ENCODE results near the gene PRKCQ.
"Not testable (repeated sequence)": the region's sequence is repeated elsewhere in the genome, so short reads cannot be mapped to it uniquely, and the experiment has no call there.

Gene PRKCQ

DNA sequence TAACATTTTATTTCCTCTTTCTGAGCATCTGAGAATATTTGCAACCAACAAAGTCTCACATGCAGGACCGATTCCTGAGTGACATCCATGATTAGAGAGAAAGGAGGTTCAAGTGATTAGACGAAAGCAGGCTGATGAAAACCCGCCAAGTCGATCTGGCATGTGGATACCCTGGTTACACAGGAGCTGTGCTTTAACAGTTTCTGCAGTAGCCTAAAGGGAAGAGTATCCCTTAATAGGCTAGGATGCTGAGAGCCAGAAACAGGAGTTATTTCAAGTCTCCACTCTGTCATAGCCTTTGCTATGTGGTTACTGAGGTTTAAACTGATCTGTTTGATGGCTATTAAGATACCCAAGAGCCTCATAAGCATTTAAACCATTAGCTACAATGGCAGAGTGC, 82.5 kb downstream of the PRKCQ start:
- in situ Hi-C loops (cut with HindIII; ENCODE audit: low sequenced_read_pairs): no loop called here

DNA sequence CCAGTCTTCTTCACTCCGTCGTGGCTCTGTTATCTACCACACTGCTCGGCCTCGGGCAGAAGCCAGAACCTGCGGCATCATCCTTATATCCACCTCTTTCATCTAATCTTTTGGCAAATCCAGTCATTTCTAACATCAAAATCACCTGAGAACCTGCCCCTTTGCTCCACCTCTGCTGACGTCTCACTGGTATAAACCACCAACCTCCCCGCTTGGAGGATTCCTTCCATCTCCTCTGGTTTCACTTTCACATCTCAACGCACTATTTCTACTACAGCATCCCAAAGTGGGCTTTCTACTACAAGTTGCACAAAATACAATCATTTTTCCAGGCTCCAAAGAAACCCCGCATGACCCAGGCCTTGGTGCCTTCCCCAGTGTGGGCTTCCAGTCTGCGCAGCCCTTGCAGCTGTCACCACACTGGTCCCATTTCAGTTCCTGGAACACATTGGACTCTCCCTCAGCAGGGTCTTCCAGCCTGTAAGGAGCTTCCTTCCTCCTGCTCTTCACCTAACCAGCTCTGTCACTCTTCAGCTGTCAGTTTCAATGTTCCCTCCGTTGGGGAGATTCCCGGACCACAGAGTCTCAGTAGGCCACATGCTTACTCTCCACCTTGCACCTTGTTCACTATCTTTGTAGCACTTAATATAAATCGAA, 85.0 kb downstream of the PRKCQ start:
- in situ Hi-C loops (cut with HindIII; ENCODE audit: low sequenced_read_pairs): no loop called here

DNA sequence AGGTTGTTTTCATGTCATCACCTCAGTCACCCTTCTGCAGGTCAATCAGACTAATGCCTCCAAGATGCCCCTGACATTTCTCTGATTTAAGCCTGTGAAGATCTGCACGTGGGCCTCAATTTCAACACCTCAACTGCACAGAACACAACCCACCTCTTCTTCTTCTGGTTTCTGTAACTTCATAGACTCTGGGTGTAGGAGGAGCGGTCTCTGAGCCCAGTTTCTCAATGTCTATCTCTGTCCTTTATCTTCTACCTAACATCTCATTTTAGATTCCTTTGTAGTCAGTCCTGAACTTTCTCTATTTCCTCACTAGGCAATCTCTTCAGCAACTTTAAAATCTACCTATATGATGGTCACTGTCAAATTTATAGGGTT, 85.6 kb downstream of the PRKCQ start:
- in situ Hi-C loops (cut with HindIII; ENCODE audit: low sequenced_read_pairs): no loop called here

DNA sequence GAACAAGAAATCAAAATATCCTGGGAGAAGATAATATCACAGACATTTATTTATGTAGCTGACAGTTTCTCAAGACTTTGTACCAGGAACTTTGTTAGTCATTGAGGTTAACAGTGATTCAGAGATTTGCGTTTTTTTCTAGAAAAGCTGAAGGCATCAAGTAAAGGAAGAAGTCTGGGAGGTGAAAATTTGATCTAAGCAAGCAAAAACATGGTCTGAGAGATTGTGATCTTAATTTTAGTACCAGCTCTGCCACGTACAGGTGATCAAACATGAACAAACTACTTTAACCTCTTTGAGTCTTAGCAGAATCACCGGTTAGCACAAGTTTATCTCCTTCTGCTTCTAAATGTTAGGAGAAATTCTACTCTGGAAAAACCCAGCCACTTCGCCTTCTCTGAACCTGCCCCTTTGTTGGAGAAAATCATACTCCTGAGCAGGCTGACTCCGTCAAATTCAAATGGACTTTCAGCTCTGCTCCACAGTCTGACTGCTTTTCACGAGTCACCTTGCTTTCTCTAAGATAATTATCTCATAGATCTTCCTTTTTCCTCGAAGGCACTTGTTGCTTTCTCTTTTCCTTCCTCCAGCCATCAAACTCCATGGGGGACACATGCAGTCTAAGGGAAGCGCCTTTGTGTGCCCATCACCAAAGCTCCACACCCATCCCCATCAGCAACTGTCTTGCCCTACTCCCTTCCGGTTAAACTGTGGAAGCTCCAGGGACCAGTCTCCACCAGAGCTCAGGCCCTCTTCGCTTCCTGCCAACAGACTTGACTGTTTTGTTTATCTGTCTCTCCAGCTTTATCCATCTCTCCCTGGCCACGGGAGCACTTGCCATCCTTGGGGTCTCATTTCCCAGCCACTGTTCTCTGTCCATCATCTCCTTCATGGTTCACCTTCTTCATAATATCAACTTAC, 86.3 kb downstream of the PRKCQ start:
- in situ Hi-C loops (cut with HindIII; ENCODE audit: low sequenced_read_pairs): no loop called here

DNA sequence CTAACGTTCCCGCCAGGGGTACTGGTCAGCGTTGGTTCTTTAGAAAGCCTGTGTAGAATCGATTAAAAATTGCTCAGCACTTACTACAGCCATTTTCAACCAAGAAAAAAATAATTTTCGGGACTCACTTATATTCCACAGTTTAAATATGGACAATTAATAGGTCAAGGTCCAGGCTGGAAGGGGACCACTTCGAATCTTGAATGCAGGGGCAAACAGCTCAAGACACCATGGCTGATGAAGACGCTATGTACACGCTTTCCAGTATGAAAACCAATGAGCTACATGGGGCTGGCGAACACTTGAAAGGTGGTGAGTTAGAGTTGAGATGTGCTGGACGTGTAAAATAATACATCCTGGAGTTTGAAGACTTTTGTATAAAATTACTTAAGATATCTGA, 87.2 kb downstream of the PRKCQ start:
- in situ Hi-C loops (cut with HindIII; ENCODE audit: low sequenced_read_pairs): no loop called here

DNA sequence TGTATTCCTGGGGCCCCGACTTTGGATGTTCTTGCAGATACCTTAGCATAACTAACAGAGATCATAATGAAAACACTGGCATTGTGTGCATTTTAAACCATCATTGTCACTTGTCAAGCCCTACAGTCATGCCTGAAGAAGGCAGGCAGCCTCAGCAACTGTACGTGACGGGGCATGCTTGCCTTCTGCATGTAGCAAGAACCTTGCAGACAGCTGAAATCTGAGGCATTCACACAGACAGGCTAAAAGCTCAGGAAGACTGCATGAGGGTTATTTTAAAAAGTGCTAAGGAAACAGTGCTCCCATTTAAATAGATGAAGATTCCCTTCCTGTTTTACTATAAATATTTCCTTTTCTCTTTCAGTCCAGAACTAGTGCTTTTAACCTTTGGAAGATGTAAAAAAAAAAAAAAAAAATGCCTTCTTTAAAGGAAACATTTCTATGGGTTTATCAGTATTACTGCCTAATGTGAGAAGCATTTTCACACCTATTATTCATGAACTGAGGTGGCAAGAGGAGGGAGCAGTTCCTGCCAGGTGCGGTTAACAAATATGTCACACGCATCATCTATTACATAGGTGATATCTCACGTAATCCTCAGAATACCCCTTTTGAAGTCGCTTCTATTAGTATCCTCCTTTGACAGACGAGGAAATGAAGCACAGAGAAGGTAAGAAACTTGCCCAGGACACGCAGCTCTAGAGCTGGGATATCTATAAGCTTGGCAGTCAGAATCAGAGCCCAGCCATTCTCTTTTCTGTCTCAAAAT, 88.1 kb downstream of the PRKCQ start:
- in situ Hi-C loops (cut with HindIII; ENCODE audit: low sequenced_read_pairs): no loop called here

DNA sequence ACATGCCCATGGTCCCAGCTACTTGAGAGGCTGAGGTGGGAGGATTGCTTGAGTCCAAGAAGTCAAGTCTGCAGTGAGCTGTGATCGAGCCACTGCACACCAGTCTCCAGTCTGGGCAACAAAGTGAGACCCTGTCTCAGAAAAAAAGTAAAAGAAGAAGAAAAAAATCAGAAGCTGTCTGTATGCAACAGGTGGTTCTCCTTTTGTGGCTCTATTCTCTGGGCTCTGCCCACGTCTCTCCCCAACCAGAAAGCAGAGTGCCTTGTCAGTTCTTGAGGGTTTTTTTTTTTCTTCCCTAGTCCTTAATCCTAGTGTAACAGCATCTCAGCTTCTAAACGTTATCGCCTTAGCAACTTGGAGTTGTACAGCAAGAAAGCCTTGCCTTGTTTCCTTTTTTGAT, 89.5 kb downstream of the PRKCQ start:
- in situ Hi-C loops (cut with HindIII; ENCODE audit: low sequenced_read_pairs): no loop called here

DNA sequence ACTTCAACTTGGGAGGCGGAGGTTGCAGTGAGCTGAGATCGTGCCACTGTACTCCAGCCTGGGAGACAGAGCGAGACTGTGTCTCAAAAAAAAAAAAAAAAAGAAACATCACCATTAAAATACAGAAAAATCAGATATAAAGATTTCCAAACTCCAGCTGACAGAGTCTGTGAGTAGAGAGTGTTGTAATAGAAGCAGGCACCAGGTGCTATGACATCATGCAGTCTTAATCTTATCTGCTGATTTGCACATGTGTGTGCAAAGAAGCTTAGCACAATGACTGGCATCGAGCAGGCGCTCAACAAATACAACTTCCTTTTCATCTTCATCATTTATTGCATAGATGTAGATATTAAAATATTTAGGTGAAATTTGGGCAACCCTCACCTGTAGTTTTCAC, 92.2 kb downstream of the PRKCQ start:
- in situ Hi-C loops (cut with HindIII; ENCODE audit: low sequenced_read_pairs): no loop called here

DNA sequence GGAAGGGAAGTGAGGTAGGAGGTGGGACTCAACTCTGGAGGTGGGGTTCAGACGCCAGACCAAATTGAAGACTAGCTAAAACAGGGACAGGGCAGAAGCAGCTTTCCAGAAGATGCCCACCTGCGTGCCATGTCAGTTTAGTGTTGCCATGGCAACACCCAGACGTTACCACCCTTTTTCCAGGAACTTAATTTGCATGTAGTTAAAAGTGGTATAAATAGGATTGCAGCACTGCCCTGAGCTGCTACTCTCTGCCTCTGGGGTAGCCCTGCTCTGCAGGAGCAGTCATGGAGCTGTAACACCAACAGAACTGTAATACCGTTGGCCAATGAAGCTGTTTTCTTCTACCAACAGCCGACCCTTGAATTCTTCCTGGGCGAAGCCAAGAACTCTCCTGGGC, 93.8 kb downstream of the PRKCQ start:
- in situ Hi-C loops (cut with HindIII; ENCODE audit: low sequenced_read_pairs): no loop called here

DNA sequence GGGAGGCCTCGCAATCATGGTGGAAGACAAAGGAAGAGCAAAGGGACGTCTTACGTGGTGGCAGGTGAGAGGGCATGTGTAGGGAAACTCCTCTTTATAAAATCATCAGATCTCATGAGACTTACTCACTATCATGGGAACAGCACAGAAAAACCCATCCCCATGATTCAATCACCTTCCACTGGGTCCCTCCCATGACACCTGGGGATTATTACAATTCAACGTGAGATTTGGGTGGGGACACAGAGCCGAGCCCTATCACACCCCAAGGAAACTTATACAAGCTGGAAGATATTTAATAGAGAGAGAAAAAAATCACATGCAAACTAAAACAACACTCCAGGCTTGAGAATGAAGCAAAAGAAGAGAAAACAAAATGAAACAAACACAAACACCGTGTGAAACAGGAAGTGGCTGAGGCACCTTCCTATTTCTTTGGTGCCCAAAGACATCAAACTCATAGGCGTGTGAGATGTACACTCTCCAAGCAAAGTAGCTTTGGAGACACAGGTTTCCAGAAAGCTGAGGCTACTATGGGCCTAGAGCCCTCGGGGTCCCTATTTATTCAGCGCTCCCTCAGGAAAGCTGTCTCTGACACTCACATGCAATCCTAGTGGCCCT, 97.2 kb downstream of the PRKCQ start:
- in situ Hi-C loops (cut with HindIII; ENCODE audit: low sequenced_read_pairs): no loop called here

DNA sequence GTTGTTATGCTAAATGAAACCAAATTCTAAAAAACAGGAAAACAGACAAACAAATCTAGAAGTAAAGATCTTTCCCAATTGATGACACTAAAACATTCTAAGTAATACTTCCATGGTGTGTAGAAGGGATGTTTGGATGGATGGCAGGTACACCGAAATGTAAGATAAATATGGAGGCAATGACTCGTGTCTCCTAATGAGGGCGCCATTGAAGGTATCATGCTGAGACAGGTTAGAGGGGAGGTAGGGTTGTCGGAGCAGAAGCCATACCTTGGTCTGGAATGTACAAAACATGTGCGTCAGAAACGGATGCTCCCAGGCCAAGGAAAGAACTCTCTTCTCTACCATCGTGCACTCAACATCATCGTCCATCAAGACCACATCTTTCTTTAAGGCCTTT, 101.4 kb downstream of the PRKCQ start:
- in situ Hi-C loops (cut with HindIII; ENCODE audit: low sequenced_read_pairs): no loop called here

DNA sequence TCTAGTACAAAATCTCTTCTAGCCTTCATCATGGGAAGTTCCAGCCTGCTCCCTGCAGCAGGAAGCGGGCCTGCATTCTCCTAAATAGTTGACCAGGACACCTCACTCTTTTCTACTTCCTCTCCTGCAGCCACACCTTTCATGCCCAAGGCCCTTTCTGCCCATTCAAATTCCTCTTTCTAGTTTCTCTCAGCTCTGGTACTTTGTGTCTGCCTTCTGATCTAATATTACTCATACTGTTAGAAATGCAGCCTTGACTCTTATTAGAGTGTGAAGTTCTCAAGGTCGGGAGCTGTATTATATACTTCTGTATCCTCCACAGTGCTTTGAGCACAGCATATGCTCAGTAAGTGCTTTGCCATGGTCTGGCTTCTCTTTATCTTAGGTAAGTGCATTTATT, 103.1 kb downstream of the PRKCQ start:
- in situ Hi-C loops (cut with HindIII; ENCODE audit: low sequenced_read_pairs): no loop called here

DNA sequence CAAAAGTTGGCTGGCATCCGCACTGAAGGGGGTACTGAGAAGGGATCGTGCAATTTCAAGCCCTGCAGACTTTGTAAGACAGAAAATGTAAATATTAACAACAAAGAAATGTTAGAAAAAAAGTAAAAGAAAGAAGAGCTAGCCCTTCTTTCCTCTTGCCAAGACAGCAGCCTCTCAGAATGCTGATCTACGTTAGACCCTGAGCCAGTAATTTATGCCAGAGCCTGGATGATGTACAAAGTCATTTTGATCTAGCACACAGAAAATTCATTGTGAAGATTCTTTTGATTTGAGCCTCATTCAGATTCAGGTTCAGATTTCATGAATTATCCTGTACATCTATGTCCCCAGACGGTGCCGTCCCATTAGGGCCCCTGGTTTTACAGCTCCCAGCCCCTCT, 105.2 kb downstream of the PRKCQ start:
- in situ Hi-C loops (cut with HindIII; ENCODE audit: low sequenced_read_pairs): no loop called here

DNA sequence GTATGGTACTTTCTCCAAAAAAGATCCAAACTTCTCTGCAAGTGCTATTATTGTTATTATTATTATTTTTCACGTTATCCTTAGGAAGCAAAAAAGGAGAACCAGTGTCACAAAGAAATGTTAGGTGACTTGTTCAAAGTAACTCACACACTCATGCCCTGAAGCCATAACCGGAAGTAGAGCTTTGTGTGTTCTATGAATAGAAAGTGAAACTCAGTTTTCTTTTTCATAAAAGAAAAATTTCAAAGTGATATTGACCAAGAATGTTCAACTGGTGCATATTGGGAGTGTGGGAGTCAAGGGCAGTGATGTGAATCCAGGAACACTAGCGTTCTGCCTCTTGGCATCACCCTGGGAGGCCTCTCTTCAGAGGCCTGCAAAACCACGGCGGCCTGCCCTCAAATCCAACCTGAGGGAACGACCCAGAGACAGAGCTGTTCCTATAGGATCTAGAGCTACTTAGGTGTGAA, 106.1 kb downstream of the PRKCQ start:
- in situ Hi-C loops (cut with HindIII; ENCODE audit: low sequenced_read_pairs): no loop called here

DNA sequence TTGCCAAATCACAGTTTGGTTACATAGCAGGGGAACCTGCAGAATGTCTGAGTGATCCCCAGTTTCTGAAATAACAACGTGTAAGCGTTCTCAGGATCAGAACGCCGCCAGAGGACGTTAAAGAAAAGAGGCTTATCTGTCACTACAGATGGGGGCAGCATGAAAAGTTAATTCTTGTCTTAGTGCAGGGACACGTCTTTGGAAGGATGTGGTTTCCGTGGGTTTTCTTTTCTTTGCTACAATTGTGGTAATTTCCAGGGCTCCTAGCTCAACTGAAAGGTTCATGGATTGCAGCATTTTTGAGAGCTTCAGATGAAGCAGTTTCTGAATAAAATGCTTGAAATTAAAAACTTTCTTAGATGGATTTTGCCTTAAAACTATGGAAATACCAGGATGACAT, 106.6 kb downstream of the PRKCQ start:
- in situ Hi-C loops (cut with HindIII; ENCODE audit: low sequenced_read_pairs): no loop called here

DNA sequence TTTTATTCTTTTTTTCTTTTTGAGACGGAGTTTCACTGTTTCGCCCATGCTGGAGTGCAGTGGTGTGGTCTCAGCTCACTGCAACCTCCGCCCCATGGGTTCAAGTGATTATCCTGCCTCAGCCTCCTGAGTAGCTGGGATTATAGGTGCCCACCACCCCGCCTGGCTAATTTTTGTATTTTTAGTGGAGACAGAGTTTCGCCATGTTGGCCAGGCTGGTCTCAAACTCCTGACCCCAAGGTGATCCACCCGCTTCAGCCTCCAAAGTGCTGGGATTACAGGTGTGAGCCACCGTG, 107.4 kb downstream of the PRKCQ start:
- in situ Hi-C loops (cut with HindIII; ENCODE audit: low sequenced_read_pairs): not testable (repeated sequence)

DNA sequence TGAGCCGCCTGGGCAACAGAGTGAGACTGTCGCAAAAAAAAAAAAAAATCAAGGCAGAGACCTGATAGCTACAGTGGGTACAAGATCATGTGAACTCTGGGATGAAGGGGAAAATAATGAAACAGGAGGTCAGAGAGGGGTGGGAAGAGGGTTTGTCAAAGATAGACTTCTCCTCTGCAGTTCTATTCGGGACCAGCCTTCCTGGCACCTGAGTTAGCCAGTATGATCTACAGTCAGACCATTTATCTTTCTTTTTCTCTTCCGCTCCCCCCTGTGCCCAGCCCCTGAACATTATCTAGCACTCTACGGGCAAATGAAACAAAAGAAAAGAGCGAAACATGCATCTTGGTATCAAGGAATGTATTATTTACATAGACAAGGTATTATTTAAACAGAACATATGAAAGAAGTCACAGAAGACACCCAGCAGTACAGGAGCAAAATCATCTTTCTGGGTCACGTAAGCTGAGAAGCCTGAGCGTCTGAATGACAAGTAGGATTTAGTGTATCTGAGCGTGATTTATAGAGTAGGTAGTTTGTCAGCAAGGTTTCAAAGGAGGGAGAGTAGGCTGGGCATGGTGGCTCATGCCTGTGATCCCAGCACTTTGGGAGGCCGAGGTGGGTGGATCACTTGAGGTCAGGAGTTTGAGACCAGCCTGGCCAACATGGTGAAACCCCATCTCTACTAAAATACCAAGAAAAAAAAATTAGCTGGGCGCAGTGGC, 109.0 kb downstream of the PRKCQ start:
- in situ Hi-C loops (cut with HindIII; ENCODE audit: low sequenced_read_pairs): no loop called here

DNA sequence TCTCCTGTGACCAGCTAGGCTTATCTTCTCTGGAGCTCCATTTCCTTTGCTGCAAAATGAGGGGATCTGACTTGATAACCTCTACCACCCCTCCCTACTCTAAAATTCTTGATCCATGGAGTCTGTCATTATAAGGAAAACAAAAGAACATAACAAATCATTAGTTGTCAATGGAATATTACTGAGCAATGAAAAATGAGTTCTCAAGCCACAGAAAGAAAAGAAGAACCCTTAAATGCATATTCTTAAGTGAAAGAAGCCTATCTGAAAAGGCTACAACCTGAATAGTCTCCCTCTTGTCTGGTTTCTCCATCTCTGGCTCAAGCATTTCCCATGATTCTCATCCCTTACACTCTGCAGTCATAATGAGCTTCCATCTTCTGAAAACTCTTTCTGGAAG, 110.4 kb downstream of the PRKCQ start:
- in situ Hi-C loops (cut with HindIII; ENCODE audit: low sequenced_read_pairs): no loop called here

DNA sequence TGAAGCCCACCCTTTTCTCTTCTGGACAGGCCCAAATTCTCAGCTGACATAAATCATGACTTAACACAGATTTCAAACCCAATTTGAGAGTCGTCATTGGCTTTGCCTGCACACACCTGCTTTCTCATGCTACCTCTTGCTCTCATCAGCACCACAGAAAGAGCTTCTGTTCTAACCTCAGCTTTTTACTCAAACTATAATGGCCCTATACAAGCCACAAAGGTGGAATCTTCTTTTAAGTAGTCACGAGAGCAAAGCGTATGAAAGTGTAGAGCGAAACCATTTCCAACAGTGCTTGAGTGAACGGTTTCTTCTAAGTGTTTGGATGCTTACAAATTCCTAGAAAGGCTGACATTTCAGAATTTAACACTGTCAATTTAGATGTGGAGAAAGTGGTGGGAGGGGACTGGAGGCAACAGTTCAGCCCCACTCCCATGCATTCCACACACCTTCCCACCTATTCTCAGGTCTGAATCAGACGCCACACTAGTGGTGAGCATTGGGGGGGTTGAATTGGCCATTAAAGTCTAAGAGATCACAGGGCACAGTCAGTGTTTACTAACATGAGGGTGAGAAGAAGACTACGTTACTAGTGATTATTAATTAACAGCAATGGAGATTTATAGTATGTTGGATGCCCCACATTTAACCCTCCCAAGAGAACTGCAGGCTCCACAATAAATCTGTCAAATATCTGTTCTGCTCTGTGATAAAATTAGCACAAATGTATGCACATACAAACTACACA, 114.0 kb downstream of the PRKCQ start:
- in situ Hi-C loops (cut with HindIII; ENCODE audit: low sequenced_read_pairs): no loop called here

DNA sequence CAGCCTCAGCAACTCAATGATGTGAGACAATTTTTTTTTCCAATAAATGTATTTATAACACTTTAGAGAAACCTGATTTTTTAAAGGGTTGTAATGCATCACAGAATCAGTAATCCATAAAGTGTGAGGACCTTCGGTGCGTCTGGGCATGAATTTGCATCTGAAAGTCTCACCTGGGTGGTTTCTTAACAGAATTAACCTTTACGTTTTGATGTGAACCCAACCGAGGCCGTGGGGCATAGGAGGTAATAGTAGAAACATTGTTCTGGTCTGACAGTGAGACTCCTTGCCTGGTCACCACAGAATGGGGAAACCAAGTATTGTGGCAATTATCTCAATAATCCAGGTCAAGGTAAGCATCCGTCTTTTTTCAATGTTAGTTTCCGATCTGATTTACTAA, 114.6 kb downstream of the PRKCQ start:
- in situ Hi-C loops (cut with HindIII; ENCODE audit: low sequenced_read_pairs): no loop called here
